ENCODE data around the gene PDE6A. TPM values are rescaled to one million over a fixed set of nuclear protein-coding genes. Genes with fewer than 3 reads are reported as not detected.

The PDE6A gene
- polyA plus RNA-seq, 1 experiment, result not detected

- CTCF ChIA-PET, result interaction anchor here (1.7 to 1.9 kb wide), 2 partner anchors 16 to 151 kb away, joined by 3 to 9 read pairs; no protein-coding TSS in a partner anchor
- H3K4me3 ChIP-seq (ENCODE audit: low read depth, low read length), result no peak overlapping the region
- no peaks in the 10 kb centered on the region for H3K9me3 ChIP-seq (ENCODE audit: control insufficient read depth, insufficient read depth, low read length)
- H3K27ac ChIP-seq (ENCODE audit: low read depth, low read length), result no peak overlapping the region
- DNase-seq (ENCODE audit: low read depth, low spot score), result no peak
- H3K27me3 ChIP-seq (ENCODE audit: control insufficient read depth, insufficient read depth, low read length), result no peaks in the 10 kb centered on the region
- TF ChIP-seq CTCF (IDR thresholded peaks at IDR 0.05; ENCODE audit: low read depth, low read length), result no peak
- POLR2A ChIA-PET, result no interaction called here
These were observed 127.0 kb downstream of the PDE6A start for GRCh38 chr5:149817539-149818060.

- CTCF ChIA-PET, result interaction anchor here (0.7 to 2.0 kb wide), 5 partner anchors 11 to 180 kb away, joined by 3 to 10 read pairs (median 3); no protein-coding TSS in a partner anchor
- no peak for TF ChIP-seq CTCF (IDR thresholded peaks at IDR 0.05; ENCODE audit: low read depth, low read length)
- H3K9me3 ChIP-seq (ENCODE audit: control insufficient read depth, insufficient read depth, low read length), result no peaks in the 10 kb centered on the region
- POLR2A ChIA-PET, result no interaction called here
- H3K4me3 ChIP-seq (ENCODE audit: low read depth, low read length), result no peak overlapping the region
- no peak overlapping the region for H3K27ac ChIP-seq (ENCODE audit: low read depth, low read length)
- H3K27me3 ChIP-seq (ENCODE audit: control insufficient read depth, insufficient read depth, low read length), result no peaks in the 10 kb centered on the region
- DNase-seq (ENCODE audit: low read depth, low spot score), result no peak
These were observed 127.9 kb downstream of the PDE6A start for GRCh38 chr5:149816661-149817060.

DNA sequence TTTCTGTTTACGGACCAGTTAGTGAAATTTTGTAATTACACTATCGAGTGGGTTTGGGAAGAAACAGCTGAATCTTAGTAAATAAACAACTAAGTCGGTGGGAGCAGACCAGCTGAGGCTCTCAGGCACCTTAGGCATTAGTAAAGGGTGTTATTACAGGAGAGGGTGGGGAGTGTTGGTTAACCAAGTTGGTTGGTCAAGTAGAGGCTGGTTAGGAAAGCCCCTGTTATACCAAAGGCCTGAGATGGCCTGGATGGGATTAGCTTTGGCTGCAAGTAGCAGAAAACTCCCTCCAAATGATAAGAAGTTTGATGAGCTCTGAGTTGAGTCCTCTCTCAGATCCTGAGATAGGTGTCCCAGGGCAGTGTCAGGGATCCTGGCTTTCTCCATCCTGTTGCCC is 133.1 kb downstream of the PDE6A start:
- H3K27ac ChIP-seq (ENCODE audit: low read depth, low read length), result no peak overlapping the region
- no peaks in the 10 kb centered on the region for H3K9me3 ChIP-seq (ENCODE audit: control insufficient read depth, insufficient read depth, low read length)
- ChIA-PET CTCF (interaction anchor here (1.6 kb wide), 1 partner anchor 17 kb away, joined by 5 read pairs; no protein-coding TSS in a partner anchor), POLR2A (no interaction called here)
- DNase-seq (ENCODE audit: low read depth, low spot score), result no peak
- TF ChIP-seq CTCF (IDR thresholded peaks at IDR 0.05; ENCODE audit: low read depth, low read length), result no peak
- no peak overlapping the region for H3K4me3 ChIP-seq (ENCODE audit: low read depth, low read length)
- H3K27me3 ChIP-seq (ENCODE audit: control insufficient read depth, insufficient read depth, low read length), result no peaks in the 10 kb centered on the region

DNA sequence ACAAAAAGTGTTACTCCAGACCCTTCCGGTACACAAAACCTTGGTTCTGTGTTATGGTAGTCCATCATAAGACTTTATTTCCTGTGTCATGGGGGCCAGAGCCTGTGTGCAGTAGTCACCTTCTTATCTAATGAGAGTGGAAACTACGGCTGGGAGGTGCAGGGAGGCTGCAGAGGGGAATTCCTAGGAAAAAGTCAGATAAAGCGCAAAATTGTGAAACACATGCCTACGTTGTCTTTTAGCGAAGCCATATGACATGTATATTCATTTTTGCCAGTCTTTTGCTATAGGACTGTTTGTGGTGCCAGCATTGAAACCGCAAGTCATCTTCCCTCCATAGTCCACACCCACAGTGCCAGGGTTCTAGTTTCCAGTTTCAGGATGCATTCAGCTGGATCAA is 133.7 kb downstream of the PDE6A start:
- DNase-seq (ENCODE audit: low read depth, low spot score), result no peak
- H3K9me3 ChIP-seq (ENCODE audit: control insufficient read depth, insufficient read depth, low read length), result no peaks in the 10 kb centered on the region
- no peaks in the 10 kb centered on the region for H3K27me3 ChIP-seq (ENCODE audit: control insufficient read depth, insufficient read depth, low read length)
- no peak for TF ChIP-seq CTCF (IDR thresholded peaks at IDR 0.05; ENCODE audit: low read depth, low read length)
- ChIA-PET CTCF (interaction anchor here (1.6 kb wide), 1 partner anchor 17 kb away, joined by 3 read pairs; no protein-coding TSS in a partner anchor), POLR2A (no interaction called here)
- no peak overlapping the region for H3K4me3 ChIP-seq (ENCODE audit: low read depth, low read length)
- H3K27ac ChIP-seq (ENCODE audit: low read depth, low read length), result no peak overlapping the region

GRCh38 chr5:149809931-149810691 is 134.5 kb downstream of the PDE6A start:
- no peak for DNase-seq (ENCODE audit: low read depth, low spot score)
- TF ChIP-seq CTCF (IDR thresholded peaks at IDR 0.05; ENCODE audit: low read depth, low read length), result no peak
- Histone ChIP-seq H3K27me3 (ENCODE audit: control insufficient read depth, insufficient read depth, low read length) (no peaks in the 10 kb centered on the region), H3K27ac (ENCODE audit: low read depth, low read length) (no peak overlapping the region), H3K9me3 (ENCODE audit: control insufficient read depth, insufficient read depth, low read length) (no peaks in the 10 kb centered on the region), H3K4me3 (ENCODE audit: low read depth, low read length) (no peak overlapping the region)
- POLR2A ChIA-PET, result no interaction called here
- CTCF ChIA-PET, result interaction anchor here (1.6 kb wide), 1 partner anchor 18 kb away, joined by 3 read pairs; no protein-coding TSS in a partner anchor
